ENCODE data around the gene MEGF11. TPM values are rescaled to one million over a fixed set of nuclear protein-coding genes. Genes with fewer than 3 reads are reported as not detected.
A peak's percentile ranks its signal among the peaks of the same experiment; 100 is the strongest.
"Not testable (repeated sequence)": the region's sequence is repeated elsewhere in the genome, so short reads cannot be mapped to it uniquely, and the experiment has no call there.

MEGF11 gene
- total RNA-seq, 1 experiment from 2014 or later = 0.02 TPM

DNA sequence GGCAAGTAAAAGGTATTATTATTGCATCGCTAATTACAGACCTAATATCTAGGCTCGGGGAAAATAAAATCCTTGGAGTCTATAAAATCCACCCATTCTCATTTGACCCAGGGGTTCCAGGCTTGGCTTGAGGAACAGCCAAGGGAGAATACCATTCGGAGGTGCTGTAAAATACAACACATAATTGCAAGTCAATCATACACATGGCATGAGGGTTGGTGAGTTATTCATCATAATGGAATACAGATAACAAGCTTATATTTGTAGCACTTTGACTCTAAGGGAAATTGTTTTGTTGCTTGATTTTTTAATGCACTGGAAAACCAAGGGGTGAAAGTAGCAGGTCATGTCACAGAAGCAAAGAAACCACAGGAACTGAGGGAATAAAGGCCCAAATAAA is 23.0 kb upstream of the MEGF11 start:
- no peak for DNase-seq (ENCODE audit: low read depth)

GRCh38 chr15:66275352-66275751 is 21.8 kb upstream of the MEGF11 start:
- no peak for DNase-seq (ENCODE audit: low read depth)

- no peak for DNase-seq (ENCODE audit: low read depth)
Observed at GRCh38 chr15:66270932-66271331, 17.4 kb upstream of the MEGF11 start.

- peak; percentile 74 for DNase-seq (ENCODE audit: low read depth)
Observed at GRCh38 chr15:66269326-66270090, 16.0 kb upstream of the MEGF11 start.

GRCh38 chr15:66264859-66265513 is 11.4 kb upstream of the MEGF11 start:
- DNase-seq (ENCODE audit: low read depth) = no peak

GRCh38 chr15:66262837-66263236 is 9.3 kb upstream of the MEGF11 start:
- not testable (repeated sequence) for DNase-seq (ENCODE audit: low read depth)

- DNase-seq (ENCODE audit: low read depth) = no peak
Observed at GRCh38 chr15:66261056-66261455, 7.5 kb upstream of the MEGF11 start.

DNA sequence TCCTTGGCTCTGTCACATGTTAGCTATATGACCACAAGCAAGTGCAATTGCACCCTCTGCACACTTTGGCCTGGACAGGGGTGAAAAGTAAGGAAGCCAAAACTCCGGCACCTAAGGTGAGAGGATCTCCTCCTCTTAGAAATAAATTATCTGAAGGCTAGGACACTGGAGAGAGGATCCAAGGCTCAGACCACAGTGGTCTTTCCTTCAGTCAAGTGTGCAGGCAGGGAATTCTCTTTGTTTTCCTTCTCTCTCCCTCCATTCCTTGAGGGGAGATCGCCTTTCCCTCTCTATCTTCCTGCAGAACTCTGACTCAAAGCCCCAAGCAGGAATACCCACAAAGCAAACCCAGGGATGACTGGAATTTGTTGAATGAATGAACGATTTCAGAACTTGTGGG is 3.1 kb upstream of the MEGF11 start:
- no peak for DNase-seq (ENCODE audit: low read depth)

GRCh38 chr15:66254951-66255676 is 1.6 kb upstream of the MEGF11 start:
- no peak for DNase-seq (ENCODE audit: low read depth)

- DNase-seq (ENCODE audit: low read depth) = no peak
Observed at GRCh38 chr15:66254089-66254950, 770 bp upstream of the MEGF11 start.

DNA sequence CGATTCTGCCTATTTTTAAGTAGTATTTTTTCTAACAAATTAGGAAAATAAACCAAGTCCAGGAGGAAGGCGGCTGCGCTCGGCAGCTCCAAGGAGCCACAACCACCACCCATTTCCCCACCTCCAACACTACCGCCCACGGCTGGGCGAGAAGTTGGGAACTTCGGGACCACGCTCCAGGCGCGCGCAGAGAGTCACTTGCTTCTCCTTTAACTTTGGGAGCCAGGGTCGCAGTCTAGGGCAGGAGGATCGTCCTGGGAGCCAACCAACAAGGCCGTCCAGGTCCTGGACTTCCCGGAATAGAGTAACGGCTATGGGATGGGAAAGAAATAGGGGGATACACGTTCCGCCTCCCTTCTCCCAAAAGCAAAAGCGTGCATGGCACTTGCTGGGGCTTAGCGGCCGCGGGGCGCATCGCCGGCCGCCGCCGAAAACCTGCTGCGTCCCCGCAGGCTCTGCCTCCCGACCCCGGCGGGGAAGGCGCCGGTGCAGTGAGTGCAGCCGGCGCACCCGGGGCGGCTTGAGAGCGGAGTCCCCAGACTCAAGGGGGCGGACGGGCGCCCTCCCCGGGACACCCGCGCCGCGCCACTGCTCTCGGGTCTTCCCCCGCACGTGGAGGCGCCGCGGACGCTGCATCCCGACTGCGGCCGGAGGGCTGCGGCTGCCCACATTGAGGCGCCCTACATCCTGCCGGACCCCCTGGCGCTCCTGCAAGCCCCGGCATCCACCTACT is 699 bp downstream of the MEGF11 start:
- DNase-seq (ENCODE audit: low read depth) = peak; percentile 26

DNA sequence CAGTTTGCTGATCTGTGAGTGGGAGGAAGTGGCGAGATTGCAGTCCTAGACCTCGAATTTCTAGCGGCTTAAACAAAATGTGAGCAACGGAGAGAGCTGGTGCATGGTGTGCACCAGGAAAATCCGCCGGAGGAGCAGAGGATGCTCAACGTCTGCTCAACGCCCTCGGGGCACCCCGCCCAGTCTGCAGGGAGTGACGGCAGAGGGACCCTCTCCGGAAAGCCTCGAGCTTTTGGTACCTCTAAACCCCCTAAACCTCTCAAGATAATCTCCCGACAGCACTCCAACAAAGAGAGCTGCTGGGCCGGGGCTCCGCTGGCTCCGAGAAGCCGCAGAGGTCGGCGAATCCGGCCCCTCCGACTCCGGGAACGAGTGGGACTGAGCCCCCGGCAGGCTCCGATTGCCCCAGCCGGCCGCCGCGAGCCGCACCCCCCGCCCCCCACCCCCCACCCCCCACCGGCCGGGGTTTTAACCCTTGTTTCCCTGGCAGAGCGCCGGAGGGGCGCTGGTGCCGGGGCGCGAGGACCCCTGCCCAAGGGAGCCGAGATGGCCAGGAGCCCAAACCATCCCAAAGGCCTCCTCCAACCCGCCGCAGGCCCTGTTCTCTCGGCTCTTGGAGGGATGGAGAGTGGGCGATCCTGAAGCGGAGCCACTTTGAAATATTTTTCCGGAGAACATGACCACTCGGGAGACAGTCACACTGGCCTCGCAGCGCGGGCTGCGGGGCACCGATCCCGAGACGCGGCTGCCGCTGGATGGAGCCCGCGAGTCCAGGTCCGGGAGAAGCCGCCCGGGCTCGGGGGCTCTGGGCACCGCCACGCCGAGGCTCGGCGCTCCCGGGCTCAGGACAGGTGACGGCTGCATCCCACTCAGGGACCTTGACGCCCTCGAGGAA is 1.5 kb downstream of the MEGF11 start:
- DNase-seq (ENCODE audit: low read depth) = peak; percentile 50

- DNase-seq (ENCODE audit: low read depth) = no peak
Observed at GRCh38 chr15:66251065-66251789, 2.3 kb downstream of the MEGF11 start.

GRCh38 chr15:66249605-66250174 is 3.9 kb downstream of the MEGF11 start:
- DNase-seq (ENCODE audit: low read depth) = no peak

- no peak for DNase-seq (ENCODE audit: low read depth)
Observed at GRCh38 chr15:66246937-66247336, 6.6 kb downstream of the MEGF11 start.

- DNase-seq (ENCODE audit: low read depth) = not testable (repeated sequence)
Observed at GRCh38 chr15:66245832-66246231, 7.7 kb downstream of the MEGF11 start.

DNA sequence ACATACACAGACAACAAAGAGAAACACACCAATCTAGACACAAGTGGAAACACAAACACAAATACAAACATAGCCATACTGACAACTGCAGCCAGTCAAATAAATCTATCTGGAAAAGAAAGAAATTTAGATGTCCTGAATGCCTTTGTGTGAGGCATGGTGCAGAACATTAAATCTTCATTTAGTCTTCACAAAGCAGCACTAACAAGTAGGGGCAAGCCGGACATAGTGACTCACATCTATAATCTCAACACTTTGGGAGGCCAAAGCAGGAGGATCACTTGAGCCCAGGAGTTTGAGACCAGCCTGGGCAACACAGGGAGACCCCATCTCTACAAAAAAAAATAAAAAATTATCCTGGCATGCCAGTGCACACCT is 11.7 kb downstream of the MEGF11 start:
- DNase-seq (ENCODE audit: low read depth) = no peak

DNA sequence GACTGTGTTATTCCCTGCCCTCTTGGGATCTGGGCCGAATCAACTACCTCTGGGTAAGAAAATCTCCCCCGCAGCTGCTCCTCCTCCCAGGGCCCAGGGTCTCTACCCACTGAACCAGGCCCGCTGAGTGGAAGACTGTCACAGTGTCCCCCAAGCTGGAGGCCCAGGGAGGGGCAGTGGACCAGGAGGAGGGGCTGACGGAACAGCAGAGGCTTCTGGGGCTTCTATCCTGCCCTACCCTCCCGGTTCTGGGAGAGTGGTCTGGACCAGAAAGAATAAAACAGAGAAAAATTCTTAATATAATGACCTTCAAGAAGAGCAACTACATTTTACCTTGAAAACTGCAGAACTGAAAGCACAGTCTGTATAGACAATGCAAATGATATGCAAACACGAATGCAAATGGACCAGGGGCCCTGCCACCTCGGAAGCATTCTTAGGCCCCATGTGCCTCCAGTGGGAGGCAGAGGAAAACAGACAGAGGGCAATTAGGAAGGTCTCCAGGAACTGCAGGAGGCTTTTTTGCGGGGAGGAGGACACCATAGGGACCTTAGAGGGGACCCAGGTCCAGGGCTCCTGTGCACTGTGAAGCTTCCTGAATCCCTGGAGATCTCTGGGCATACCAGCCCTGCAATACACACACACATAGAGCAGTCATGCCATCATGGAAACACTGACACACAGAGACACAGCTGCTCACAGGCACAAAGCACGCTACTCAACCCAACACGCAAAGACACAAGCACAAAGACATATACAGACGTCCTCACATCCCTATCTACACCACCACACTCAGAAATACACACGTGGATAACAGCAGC is 12.3 kb downstream of the MEGF11 start:
- DNase-seq (ENCODE audit: low read depth) = no peak
